CD4-positive, alpha-beta T cell treated with Interleukin-10 for 1 hour (primary cell): Measurements from ENCODE around the gene ADGRG2.
A peak's percentile ranks its signal among the peaks of the same experiment; 100 is the strongest.
"Not testable (repeated sequence)": the region's sequence is repeated elsewhere in the genome, so short reads cannot be mapped to it uniquely, and the experiment has no call there.

Experiments used
- DNase-seq: peaks from one replicate; pipeline ENCODE4 v3.0.0-alpha.2; 2020

ADGRG2 gene

GRCh38 chrX:19003756-19004155 is 118.5 kb downstream of the ADGRG2 start:
- no peak for DNase-seq

DNA sequence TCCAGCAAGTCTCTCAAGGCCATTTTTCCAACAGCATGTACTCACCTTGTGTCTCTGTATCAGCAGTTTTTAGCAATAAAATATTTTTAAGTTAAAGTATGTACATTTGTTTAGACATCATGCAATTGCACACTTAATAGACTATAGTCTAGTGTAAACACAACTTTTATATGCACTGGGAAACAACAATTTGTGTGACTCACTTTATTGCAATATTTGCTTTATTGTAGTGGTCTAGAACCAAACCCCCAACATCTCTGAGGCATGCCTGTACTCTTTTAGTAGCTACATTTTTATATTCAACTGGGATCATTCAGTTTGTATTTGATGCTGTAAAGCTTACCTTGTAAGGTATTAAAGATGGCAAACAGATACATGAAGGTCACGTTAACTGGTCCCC is 123.6 kb downstream of the ADGRG2 start:
- DNase-seq: no peak

- no peak for DNase-seq
Observed at GRCh38 chrX:18997916-18998315, 124.4 kb downstream of the ADGRG2 start.

- no peak for DNase-seq
Observed at GRCh38 chrX:18996536-18996935, 125.7 kb downstream of the ADGRG2 start.

DNA sequence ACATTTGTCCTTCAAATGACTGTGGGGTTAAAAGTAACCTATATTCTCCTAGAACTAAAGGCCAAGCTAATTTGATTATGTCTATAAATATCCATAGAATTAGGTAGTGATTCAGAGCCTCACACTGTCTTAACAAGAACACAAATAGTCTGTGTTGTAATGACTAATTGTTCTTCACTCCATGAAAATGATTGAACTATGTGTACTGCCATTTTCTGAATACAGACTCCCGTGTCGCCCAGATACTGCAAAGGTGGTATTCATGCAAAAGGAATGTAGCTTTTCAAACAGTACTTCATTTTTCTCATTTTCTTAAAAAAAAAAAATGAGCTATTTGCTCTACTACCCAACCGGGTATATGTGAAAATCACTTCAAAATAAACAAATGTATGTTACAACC is 127.0 kb downstream of the ADGRG2 start:
- DNase-seq: no peak

DNA sequence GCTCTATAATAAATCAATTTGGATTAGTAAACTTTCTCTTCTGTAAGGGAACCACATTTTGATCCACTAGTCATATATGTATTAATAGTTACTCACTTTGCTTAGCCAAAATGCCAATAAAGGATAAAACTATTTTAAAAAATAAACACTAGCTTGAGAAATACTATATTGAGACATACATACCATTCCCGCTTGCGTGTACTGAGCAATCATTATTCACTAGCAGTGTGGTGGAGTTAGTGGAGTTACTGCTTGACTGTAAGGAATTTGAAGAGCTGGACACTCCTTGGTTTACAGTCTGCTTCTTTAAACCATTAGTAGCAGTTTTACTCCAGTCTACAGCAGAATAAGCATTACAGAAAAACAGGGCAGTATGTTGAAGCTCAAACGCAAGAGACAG is 127.6 kb downstream of the ADGRG2 start:
- DNase-seq: no peak

DNA sequence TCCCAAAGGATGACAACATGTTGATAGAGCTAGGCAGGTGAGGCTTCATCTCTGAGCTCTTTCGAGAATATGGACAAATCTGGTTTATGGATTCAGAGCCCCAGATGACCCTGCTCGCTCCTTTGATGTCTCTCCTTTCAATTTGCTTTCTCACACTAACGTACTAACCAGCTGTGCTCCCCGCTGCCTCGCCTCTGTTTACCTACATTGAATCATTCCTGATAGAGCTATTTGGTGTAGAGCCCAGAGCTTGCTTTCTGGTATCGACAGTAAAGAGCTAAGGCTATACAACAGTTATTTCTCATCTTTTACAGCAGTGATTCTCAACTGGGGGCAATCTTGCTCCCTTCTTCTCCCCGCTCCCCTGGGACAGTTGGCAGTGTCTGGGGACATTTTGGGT is 129.4 kb downstream of the ADGRG2 start:
- DNase-seq: no peak

- DNase-seq: no peak
Observed at GRCh38 chrX:18985186-18985435, 137.2 kb downstream of the ADGRG2 start.

DNA sequence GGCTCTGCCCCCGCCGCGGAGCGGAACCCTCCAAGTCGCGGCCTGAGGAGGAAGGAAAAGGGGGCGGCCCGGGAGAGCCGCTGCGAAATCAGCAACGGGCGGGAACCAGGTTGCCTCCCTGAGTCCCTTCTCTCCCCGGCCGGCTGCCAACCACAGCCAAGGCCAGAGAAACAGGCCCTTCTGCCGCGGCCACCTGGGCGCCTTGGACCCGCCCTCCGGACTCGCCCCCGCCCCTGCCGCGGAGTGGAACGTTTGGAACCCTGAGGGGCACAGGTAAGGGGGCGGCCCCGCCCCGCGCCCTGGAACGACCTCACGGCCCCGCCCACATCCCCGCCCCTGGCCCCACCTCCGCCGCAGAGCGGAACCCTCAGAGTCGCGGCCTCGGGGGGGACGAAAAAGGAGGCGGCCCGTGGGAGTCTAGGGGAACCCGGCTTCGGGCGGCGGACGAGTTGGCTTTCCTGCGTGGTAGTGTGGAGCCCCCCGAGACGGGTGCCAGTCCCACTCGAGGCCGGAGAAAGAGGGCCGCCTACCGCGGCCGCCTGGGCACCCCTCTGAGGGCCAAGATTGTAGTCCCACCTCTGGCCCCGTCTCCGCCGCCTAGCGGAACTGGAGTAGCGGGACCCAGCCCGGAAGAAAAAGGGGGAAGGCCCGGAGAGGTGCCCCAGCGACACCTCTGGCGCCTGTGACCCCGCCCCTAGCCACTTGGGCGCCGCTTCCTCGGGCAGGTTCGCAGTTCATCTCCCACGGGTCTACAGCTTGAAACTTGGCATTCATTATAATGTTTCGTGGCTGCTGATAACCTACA is 137.7 kb downstream of the ADGRG2 start:
- peak; percentile 90 for DNase-seq

DNA sequence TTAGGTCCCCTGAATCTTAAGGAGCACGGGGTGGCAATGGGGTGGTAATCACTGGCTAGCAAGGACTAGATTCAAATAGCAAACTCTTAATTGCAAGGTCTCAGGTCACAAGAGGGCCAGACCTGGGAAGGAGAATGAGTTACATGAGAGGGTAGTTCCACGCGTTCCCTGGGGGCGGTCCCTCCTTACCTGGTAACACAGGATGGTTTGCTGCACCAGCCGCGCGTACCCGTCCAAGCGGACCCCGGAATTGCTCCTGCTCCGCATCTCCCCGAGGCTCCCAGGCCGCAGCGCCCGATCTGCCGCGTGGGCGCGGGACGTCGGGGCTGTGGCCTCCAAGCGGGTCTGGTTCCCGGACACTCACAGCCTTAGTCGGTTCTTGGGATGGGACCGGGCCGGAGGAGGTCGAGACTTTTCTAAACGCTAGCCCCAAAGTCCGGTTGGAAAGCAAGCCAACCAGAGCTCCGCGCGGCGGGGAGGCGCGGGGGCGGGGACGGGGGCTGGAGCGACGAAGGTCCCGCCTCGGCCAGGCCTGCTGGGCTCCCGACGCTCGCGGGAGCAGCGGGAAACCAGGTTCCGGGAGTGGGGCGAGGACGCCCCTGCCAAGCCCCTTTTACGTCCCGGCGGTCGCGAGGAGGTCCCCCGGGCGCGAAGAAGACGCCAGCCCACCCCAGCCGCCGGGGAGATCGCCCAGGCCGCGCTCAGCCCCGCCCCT is 138.4 kb downstream of the ADGRG2 start, which contains the start of gene PHKA2:
Gene PHKA2 (minus strand): TSS at position 449 of the 715 bp plus-strand sequence. CDS start 182 bp downstream, at position 267.
- no peak for DNase-seq

GRCh38 chrX:18981124-18981807 is 141.0 kb downstream of the ADGRG2 start:
- DNase-seq: no peak

- not testable (repeated sequence) for DNase-seq
Observed at GRCh38 chrX:18980262-18980661, 142.0 kb downstream of the ADGRG2 start.

DNA sequence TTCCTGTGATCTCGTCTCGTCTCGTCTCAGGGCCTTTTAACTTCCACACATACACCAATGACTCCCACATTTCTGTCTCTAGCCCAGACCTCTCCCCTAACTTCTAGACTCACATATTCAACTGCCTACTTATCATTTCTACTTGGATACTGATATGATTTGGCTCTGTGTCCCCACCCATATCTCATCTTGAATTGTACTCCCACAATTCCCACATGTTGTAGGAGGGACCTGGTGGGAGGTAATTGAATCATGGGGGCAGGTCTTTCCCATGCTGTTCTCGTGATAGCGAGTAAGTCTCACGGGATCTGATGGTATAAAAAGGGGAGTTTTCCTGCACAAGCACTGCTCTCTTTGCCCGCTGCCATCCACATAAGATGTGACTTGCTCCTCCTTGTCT is 147.3 kb downstream of the ADGRG2 start:
- no peak for DNase-seq

- no peak for DNase-seq
Observed at GRCh38 chrX:18973527-18974192, 148.6 kb downstream of the ADGRG2 start.

DNA sequence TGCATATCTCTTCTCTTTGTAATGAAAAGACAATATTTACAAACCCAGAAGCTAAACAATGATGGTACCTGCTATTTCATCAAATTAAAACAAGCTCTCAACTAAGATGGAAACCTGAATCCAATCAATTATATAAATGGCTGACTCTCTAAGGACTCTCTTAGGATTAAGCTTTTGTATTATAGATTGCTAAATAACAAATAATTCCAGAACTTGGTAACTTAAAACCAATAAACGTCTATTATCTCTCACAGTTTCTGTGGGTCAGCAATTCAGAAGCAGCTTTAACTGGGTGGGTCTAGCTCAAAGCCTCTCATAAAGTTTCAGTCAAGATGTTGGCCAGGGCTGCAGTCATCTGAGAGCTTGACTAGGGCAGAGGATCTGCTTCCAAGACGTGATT is 150.8 kb downstream of the ADGRG2 start:
- DNase-seq: no peak

DNA sequence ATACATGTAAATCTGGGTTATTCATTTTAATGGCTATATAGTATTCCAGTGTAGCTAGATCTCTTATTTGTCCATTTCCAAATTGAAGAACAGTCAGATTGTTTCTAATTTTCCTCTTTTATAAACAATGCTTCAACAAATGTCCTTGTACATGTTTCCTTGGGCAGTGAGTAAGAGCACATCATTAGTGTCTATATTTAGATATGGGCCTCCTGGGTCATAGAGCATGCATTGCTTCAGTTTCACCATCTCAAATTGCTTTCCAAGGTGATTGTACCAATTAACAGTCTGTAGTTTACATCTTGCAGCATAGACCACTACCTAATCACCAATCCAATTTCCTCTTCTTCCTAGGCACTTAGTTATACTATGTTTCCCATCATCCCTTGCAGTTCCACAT is 151.8 kb downstream of the ADGRG2 start:
- no peak for DNase-seq

DNA sequence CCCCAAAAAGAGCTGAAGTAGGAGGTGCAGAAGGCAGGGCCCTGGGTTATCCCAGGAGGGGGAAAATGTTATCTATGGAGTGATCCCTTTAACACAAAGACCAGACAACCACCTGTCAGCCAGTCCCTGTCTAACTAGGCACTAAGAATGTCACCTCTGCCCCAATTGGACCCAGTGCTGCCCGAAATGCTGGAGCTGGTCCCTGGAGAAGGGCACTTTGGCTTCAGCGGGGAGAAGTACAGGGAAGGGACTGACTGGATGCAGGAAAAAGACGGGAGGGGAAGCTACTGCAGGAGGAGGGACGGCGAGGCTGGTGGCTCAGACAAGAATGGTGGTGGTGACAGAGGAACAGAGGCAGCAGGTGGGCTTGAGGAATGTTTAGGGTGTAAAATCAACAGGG is 155.6 kb downstream of the ADGRG2 start:
- DNase-seq: no peak

DNA sequence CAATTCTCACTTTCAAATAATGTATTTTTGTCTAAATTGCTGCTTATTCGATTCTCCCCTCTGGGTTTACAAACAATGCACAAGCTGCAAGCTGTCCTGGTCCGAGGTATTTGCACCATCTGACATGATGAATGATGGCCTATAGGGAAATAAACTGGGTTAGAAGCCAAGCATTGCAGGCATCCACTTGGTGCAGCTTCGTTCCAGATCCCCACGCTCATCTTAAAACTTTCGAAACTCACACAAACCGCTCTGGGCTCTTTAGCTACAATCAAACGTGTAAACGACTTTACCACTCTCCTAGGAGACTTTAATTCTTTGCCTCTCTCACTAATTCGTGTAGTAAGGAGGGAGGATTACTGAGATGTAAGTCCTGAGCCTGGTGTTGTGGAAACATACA is 157.4 kb downstream of the ADGRG2 start:
- no peak for DNase-seq

- no peak for DNase-seq
Observed at GRCh38 chrX:18964026-18964425, 158.2 kb downstream of the ADGRG2 start.

DNA sequence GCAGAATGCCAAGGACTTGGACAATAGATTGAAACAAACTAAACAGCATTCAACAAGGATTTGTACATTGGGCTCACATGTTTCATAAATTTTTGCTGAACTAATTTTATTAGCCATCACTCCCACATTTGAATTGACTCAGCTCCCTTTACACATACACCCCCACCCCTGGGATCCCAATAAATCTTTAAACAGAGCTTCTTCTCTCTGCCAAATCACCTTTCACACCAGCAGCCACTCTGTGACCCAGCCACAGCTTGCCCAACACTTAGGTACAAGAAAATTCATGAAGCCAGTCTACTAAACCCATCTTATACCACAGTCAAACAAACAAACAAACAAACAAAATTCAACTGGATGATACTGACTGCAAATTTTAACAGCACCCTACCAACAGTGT is 159.9 kb downstream of the ADGRG2 start:
- DNase-seq: no peak

DNA sequence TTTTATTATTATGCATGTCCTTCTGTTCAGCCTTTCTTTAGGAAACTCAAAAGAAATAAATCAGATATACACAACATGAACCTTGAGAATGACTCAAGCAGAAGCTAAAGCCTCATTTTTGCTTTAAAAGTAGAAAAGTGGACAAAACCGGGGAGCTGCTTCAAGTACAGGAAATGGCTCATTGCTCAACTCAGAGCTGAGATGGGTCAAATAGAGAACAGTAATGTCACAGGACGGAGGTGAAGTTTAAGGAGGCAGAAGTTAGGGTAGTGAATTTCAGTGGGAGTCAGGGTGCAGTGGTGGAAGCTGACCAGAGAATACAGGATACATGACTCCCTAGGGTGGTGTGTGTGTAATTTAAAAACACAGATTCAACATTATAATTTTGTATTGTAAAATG is 160.6 kb downstream of the ADGRG2 start:
- DNase-seq: no peak

DNA sequence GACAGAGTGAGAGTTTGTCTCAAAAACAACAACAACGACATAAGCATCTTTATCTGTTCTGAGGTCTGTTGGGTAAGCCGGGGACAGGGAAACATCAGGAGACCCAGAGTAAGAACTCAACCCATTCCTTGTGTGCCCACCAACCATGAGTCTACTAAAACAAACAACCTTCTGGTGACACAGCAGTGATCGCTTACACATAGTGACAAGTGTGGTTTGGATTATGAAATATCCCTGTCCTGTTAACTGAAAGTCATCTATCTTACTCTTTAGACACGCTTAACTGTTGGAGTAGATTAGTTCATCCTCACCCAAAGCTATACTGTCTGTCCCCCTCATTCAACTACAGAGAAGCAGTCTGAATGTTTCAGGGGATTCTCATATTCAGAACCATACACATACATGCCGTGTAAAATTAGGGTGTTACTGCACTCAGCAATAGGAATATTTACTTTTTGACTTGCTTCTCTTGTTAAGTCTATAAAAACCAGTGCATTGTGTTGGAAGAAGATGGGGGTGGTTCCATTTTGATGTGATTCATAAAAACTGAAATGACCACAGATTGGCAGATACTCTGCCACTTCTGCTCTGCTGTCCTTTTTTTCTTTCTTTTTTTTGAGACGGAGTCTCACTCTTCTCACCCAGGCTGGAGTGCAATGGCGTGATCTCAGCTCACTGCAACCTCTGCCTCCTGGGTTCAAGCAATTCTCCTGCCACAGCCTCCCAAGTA is 165.8 kb downstream of the ADGRG2 start:
- DNase-seq: no peak

GRCh38 chrX:18955676-18956075 is 166.6 kb downstream of the ADGRG2 start:
- no peak for DNase-seq
